A549 (cell line): ENCODE data around the gene CLCF1.

Experiments used
- BHLHE40 ChIP-seq: IDR thresholded peaks from 2 replicates; pipeline ENCODE4 v1.6.1; 2012; ENCODE audit warnings: low read depth, low read length, inconsistent platforms
- CEBPB ChIP-seq, 2 experiments: fragments of >200 bp in 1 of 2; sonication (Bioruptor Twin) in 1 of 2; formaldehyde crosslinking in 1 of 2; IDR thresholded peaks; 2 replicates each; pipeline ENCODE4 v1.6.1; 2012 to 2016
- CHD2 ChIP-seq: fragments of 150-350 bp; IDR thresholded peaks from 2 replicates; pipeline ENCODE4 v1.6.1; 2014; ENCODE audit warnings: low read length; ENCODE audit not compliant: partially characterized antibody
- CTCF ChIP-seq: fragments of >200 bp; sonication (Bioruptor Twin); formaldehyde crosslinking; IDR thresholded peaks from 3 replicates; pipeline ENCODE4 v1.5.1; 2016
- EP300 ChIP-seq, 2 experiments: fragments of >200 bp; sonication (Bioruptor Twin); formaldehyde crosslinking; IDR thresholded peaks; 2 replicates in 1 of 2; 3 replicates in 1 of 2; pipeline ENCODE4 v1.6.1; 2016 to 2017
- ESRRA ChIP-seq: fragments of 150-350 bp; IDR thresholded peaks from 2 replicates; pipeline ENCODE4 v1.6.1; 2014; ENCODE audit warnings: mild to moderate bottlenecking, low read length, borderline replicate concordance
- HMGXB4 ChIP-seq: fragments of 250-450 bp; sonication (Bioruptor Pico); IDR thresholded peaks from 2 replicates; pipeline ENCODE4 v1.5.0; 2021; ENCODE audit warnings: mild to moderate bottlenecking, moderate library complexity, borderline replicate concordance
- JUNB ChIP-seq: fragments of >200 bp; sonication (Bioruptor Twin); formaldehyde crosslinking; IDR thresholded peaks from 2 replicates; pipeline ENCODE4 v1.6.1; 2016
- MAX ChIP-seq: IDR thresholded peaks from 2 replicates; pipeline ENCODE4 v1.6.1; 2012
- NR3C1 ChIP-seq: fragments of >200 bp; sonication (Bioruptor Twin); formaldehyde crosslinking; IDR thresholded peaks from 3 replicates; pipeline ENCODE4 v1.6.1; 2017
- PBX3 ChIP-seq: IDR thresholded peaks from 2 replicates; pipeline ENCODE4 v1.6.1; 2012
- POLR2A ChIP-seq: IDR thresholded peaks from 2 replicates; pipeline ENCODE4 v1.6.1; 2012; ENCODE audit warnings: mild to moderate bottlenecking, low read length

GRCh38 chr11:67364169-67364568, 9.2 kb downstream of the CLCF1 start:
- TF ChIP-seq CTCF (no peak), EP300 (IDR thresholded peaks at IDR 0.05) (no peak), POLR2A (no peak), CEBPB (IDR thresholded peaks at IDR 0.05) (no peak), CHD2 (no peak), PBX3 (0 out of 2 replicates have a peak, but pooled peaks have one; percentile 15), NR3C1 (no peak), HMGXB4 (CRISPR knock-in tag) (no peak), JUNB (no peak), BHLHE40 (no peak), MAX (no peak), ESRRA (no peak)
